ENCODE measurements around the gene GAL3ST2. TPM values are rescaled to one million over a fixed set of nuclear protein-coding genes. Genes with fewer than 3 reads are reported as not detected.

GAL3ST2 gene
- total RNA-seq, 6 experiments from 2014 or later, result 0.53 to 0.83 (median 0.70) TPM; not detected in 3

- H3K4me3 ChIP-seq, result no peak overlapping the region
- peaks cover 0 to 6% (median 2%) of the 10 kb centered on the region in 4 donors for H3K4me1 ChIP-seq
- TF ChIP-seq, protein P1, sequence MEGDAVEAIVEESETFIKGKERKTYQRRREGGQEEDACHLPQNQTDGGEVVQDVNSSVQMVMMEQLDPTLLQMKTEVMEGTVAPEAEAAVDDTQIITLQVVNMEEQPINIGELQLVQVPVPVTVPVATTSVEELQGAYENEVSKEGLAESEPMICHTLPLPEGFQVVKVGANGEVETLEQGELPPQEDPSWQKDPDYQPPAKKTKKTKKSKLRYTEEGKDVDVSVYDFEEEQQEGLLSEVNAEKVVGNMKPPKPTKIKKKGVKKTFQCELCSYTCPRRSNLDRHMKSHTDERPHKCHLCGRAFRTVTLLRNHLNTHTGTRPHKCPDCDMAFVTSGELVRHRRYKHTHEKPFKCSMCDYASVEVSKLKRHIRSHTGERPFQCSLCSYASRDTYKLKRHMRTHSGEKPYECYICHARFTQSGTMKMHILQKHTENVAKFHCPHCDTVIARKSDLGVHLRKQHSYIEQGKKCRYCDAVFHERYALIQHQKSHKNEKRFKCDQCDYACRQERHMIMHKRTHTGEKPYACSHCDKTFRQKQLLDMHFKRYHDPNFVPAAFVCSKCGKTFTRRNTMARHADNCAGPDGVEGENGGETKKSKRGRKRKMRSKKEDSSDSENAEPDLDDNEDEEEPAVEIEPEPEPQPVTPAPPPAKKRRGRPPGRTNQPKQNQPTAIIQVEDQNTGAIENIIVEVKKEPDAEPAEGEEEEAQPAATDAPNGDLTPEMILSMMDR (IDR thresholded peaks at IDR 0.05), result no peak
- no peak for TF ChIP-seq POLR2A (IDR thresholded peaks at IDR 0.05)
- peak; percentile 5 to 12 (median 9) for ATAC-seq
- WGBS (ENCODE audit: insufficient coverage, low coverage, low lambda C conversion rate, missing lambda C conversion rate), result 60% methylated on average over 6 of the region's 52 CpGs
- H3K27ac ChIP-seq, result peak overlapping the region in 2 of 3 donors; percentile 16 to 40
- H3K36me3 ChIP-seq, result no peaks in the 10 kb centered on the region
- peak in 1 of 3 donors; percentile 24 for DNase-seq
- H3K9me3 ChIP-seq, result no peaks in the 10 kb centered on the region
- intact Hi-C loops (cut with DNase I), result no loop called here
- no peaks in the 10 kb centered on the region for H3K27me3 ChIP-seq
Observed at GRCh38 chr2:241843321-241844065, 66.9 kb downstream of the GAL3ST2 start.

DNA sequence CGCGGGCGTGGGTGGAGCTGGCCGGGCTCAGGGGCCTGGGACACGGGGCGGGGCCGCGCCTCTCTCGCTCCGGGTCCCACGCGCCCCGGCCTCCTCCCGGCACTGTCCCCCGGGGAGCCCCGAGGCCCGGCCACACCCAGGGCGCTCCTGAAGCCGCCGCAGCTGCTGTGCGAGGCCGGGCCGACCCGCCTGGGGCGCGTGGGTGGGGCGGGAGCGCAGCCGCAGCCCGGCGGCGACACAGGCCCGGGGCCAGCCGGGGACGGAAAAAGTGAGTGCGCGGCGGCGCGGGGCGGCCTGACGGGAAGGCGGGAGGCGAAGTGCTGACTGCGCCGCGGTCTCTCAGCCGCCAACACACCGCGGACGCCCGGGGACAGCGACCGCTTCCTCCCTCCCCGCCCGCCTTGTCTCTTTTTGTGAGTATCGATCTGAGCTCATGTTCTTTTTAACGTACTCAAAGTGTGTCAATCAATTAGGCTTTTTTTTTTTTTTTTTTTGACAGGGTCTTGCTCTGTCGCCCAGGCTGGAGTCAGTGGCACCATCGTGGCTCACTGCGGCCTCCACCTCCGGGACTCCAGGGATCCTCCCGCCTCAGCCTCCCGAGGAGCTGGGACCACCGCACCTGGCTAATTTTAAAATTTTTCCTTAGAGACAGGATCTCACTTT, 67.6 kb downstream of the GAL3ST2 start:
- Histone ChIP-seq H3K4me3 (peak overlapping the region in 2 of 3 donors; percentile 26 to 42), H3K9me3 (no peaks in the 10 kb centered on the region), H3K4me1 (peaks cover 0 to 6% (median 2%) of the 10 kb centered on the region in 4 donors), H3K36me3 (no peaks in the 10 kb centered on the region), H3K27me3 (no peaks in the 10 kb centered on the region), H3K27ac (peak overlapping the region in 1 of 3 donors; percentile 2)
- 27% methylated on average over 5 of the region's 65 CpGs for WGBS (ENCODE audit: insufficient coverage, low coverage, low lambda C conversion rate, missing lambda C conversion rate)
- TF ChIP-seq POLR2A (IDR thresholded peaks at IDR 0.05), result peak; percentile 40
- TF ChIP-seq, protein P1 (IDR thresholded peaks at IDR 0.05), result peak in 1 of 4 donors; percentile 25
- ATAC-seq, result peak; percentile 87 to 90 (median 89)
- intact Hi-C loops (cut with DNase I), result no loop called here
- peak; percentile 73 to 83 (median 73) for DNase-seq

GRCh38 chr2:241844831-241845578, 68.4 kb downstream of the GAL3ST2 start:
- 78% methylated on average over 9 of the region's 37 CpGs for WGBS (ENCODE audit: insufficient coverage, low coverage, low lambda C conversion rate, missing lambda C conversion rate)
- no peaks in the 10 kb centered on the region for H3K36me3 ChIP-seq
- H3K27me3 ChIP-seq, result no peaks in the 10 kb centered on the region
- peak overlapping the region in 1 of 3 donors; percentile 42 for H3K4me3 ChIP-seq
- no peaks in the 10 kb centered on the region for H3K9me3 ChIP-seq
- intact Hi-C loops (cut with DNase I), result no loop called here
- ATAC-seq (no peak), DNase-seq (no peak)
- no peak overlapping the region for H3K27ac ChIP-seq
- peaks cover 0 to 6% (median 2%) of the 10 kb centered on the region in 4 donors for H3K4me1 ChIP-seq
- TF ChIP-seq POLR2A (IDR thresholded peaks at IDR 0.05), result no peak
- TF ChIP-seq, protein P1 (IDR thresholded peaks at IDR 0.05), result no peak

- ATAC-seq (no peak), DNase-seq (no peak)
- H3K27me3 ChIP-seq, result no peaks in the 10 kb centered on the region
- TF ChIP-seq, protein P1 (IDR thresholded peaks at IDR 0.05), result no peak
- no peak for TF ChIP-seq POLR2A (IDR thresholded peaks at IDR 0.05)
- no peak overlapping the region for H3K27ac ChIP-seq
- 79% methylated on average over 18 of the region's 22 CpGs for WGBS (ENCODE audit: insufficient coverage, low coverage, low lambda C conversion rate, missing lambda C conversion rate)
- no peaks in the 10 kb centered on the region for H3K36me3 ChIP-seq
- H3K4me1 ChIP-seq, result peaks cover 0 to 6% (median 2%) of the 10 kb centered on the region in 4 donors
- no peaks in the 10 kb centered on the region for H3K9me3 ChIP-seq
- H3K4me3 ChIP-seq, result no peak overlapping the region
- intact Hi-C loops (cut with DNase I), result no loop called here
Observed at GRCh38 chr2:241846406-241846805, 69.8 kb downstream of the GAL3ST2 start.
